ENCODE data around the gene CCL19.

- TF ChIP-seq CTCF (IDR thresholded peaks at IDR 0.05) (no peak), RXRA (IDR thresholded peaks at IDR 0.05; ENCODE audit: borderline replicate concordance, low read depth) (no peak), EP300 (IDR thresholded peaks at IDR 0.05; ENCODE audit: borderline replicate concordance in 1 of 2, low read depth in 1 of 2, low read length in 1 of 2) (no peak), FOXM1 (IDR thresholded peaks at IDR 0.05; ENCODE audit: low read depth) (no peak), MXI1 (IDR thresholded peaks at IDR 0.05; ENCODE audit: low read depth, low read length) (no peak), POLR2AphosphoS5 (IDR thresholded peaks at IDR 0.05; ENCODE audit: low read depth, low read length) (no peak), EZH2phosphoT487 (IDR thresholded peaks at IDR 0.05; ENCODE audit: borderline replicate concordance, low read depth) (no peak), USF1 (IDR thresholded peaks at IDR 0.05; ENCODE audit: borderline replicate concordance, low read depth) (no peak), YY1 (IDR thresholded peaks at IDR 0.05; ENCODE audit: low read depth) (no peak), GABPA (IDR thresholded peaks at IDR 0.05; ENCODE audit: low read depth) (no peak), REST (IDR thresholded peaks at IDR 0.05; ENCODE audit: low read depth, low read length) (no peak), IRF3 (IDR thresholded peaks at IDR 0.05; ENCODE audit: low read depth, low read length) (no peak), CHD2 (IDR thresholded peaks at IDR 0.05; ENCODE audit: low read length, partially characterized antibody) (no peak), FOXJ3 (CRISPR knock-in tag; IDR thresholded peaks at IDR 0.05) (no peak)
These were observed 39.8 kb downstream of the CCL19 start for GRCh38 chr9:34651321-34651720.

Data from SK-N-SH (cell line).